ENCODE results near the gene ASAP2. TPM values are rescaled to one million over a fixed set of nuclear protein-coding genes. Genes with fewer than 3 reads are reported as not detected.
A peak's percentile ranks its signal among the peaks of the same experiment; 100 is the strongest.

ASAP2 gene
- total RNA-seq, 1 donor from 2014 or later: 24.3 TPM

- peak overlapping the region; percentile 75 for H3K27ac ChIP-seq
- no peak for ATAC-seq
- H3K9me3 ChIP-seq: no peaks in the 10 kb centered on the region
These were observed 140.3 kb downstream of the ASAP2 start for GRCh38 chr2:9346885-9347284.

GRCh38 chr2:9347411-9347881 lies 140.8 kb downstream of the ASAP2 start:
- DNase-seq: no peak
- no peaks in the 10 kb centered on the region for H3K27me3 ChIP-seq (ENCODE audit: low read depth)
- H3K36me3 ChIP-seq: peaks cover 16% of the 10 kb centered on the region
- H3K9me3 ChIP-seq: no peaks in the 10 kb centered on the region
- peak overlapping the region; percentile 18 for H3K4me3 ChIP-seq
- peaks cover 20% of the 10 kb centered on the region for H3K4me1 ChIP-seq
- TF ChIP-seq, protein P1, sequence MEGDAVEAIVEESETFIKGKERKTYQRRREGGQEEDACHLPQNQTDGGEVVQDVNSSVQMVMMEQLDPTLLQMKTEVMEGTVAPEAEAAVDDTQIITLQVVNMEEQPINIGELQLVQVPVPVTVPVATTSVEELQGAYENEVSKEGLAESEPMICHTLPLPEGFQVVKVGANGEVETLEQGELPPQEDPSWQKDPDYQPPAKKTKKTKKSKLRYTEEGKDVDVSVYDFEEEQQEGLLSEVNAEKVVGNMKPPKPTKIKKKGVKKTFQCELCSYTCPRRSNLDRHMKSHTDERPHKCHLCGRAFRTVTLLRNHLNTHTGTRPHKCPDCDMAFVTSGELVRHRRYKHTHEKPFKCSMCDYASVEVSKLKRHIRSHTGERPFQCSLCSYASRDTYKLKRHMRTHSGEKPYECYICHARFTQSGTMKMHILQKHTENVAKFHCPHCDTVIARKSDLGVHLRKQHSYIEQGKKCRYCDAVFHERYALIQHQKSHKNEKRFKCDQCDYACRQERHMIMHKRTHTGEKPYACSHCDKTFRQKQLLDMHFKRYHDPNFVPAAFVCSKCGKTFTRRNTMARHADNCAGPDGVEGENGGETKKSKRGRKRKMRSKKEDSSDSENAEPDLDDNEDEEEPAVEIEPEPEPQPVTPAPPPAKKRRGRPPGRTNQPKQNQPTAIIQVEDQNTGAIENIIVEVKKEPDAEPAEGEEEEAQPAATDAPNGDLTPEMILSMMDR (IDR thresholded peaks at IDR 0.05): no peak
- peak overlapping the region; percentile 75 for H3K27ac ChIP-seq
- intact Hi-C loops (cut with DNase I): no loop called here
- ATAC-seq: peak; percentile 93 to 96

More at GRCh38 chr2:9346885-9347284, 140.3 kb downstream of the ASAP2 start:
- H3K4me1 ChIP-seq: peaks cover 20% of the 10 kb centered on the region
- intact Hi-C loops (cut with DNase I): no loop called here
- H3K27me3 ChIP-seq (ENCODE audit: low read depth): no peaks in the 10 kb centered on the region
- TF ChIP-seq, protein P1 (IDR thresholded peaks at IDR 0.05): no peak
- no peak for DNase-seq
- H3K36me3 ChIP-seq: peaks cover 21% of the 10 kb centered on the region
- peak overlapping the region; percentile 18 for H3K4me3 ChIP-seq

DNA sequence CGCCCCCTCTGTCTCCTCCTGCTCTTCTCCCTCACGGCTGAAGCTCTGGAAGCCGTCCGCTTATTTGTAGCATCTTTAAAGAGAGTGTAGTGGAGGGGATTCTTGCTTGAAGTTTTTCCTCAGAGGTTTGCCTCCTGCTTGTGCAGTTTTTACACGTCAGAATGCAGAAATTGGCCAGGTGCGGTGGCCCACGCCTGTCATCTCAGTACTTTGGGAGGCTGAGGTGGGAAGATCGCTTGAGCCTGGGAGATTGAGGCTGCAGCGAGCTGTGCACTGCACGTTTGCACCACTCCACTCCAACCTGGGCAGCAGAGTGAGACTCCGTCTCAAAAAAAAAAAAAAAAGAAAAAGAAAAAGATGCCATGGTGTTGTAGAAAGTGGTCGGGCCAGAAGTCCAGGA lies 147.7 kb downstream of the ASAP2 start:
- H3K27ac ChIP-seq: no peak overlapping the region
- intact Hi-C loops (cut with DNase I): no loop called here
- DNase-seq: no peak
- TF ChIP-seq, protein P1 (IDR thresholded peaks at IDR 0.05): no peak
- no peaks in the 10 kb centered on the region for H3K9me3 ChIP-seq
- H3K4me3 ChIP-seq: no peak overlapping the region
- H3K4me1 ChIP-seq: no peaks in the 10 kb centered on the region
- no peak for ATAC-seq
- peaks cover 62% of the 10 kb centered on the region for H3K36me3 ChIP-seq
- no peaks in the 10 kb centered on the region for H3K27me3 ChIP-seq (ENCODE audit: low read depth)

DNA sequence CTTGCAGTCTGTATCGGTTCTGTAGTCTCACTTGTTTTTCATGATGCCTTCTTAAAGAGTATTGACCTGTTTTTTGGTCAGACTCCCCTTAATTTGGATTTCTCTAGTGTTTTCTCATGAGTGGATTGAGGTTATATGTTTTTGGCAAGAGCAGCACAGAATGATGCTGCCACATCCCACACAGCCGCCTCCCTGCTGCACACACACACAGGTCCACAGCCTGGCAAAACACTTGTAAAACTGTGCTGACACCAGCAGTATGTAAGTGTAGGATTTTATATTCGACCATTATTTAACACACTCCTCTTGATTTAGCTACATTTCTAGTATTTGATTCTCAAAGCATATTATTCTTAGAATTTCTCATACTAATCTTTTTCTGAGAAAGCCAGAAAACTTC lies 148.7 kb downstream of the ASAP2 start:
- Histone ChIP-seq H3K9me3 (no peaks in the 10 kb centered on the region), H3K36me3 (peaks cover 72% of the 10 kb centered on the region), H3K27me3 (ENCODE audit: low read depth) (no peaks in the 10 kb centered on the region), H3K4me3 (no peak overlapping the region), H3K27ac (no peak overlapping the region), H3K4me1 (no peaks in the 10 kb centered on the region)
- DNase-seq: no peak
- intact Hi-C loops (cut with DNase I): no loop called here
- TF ChIP-seq, protein P1 (IDR thresholded peaks at IDR 0.05): no peak
- no peak for ATAC-seq

GRCh38 chr2:9355716-9356115 lies 149.1 kb downstream of the ASAP2 start:
- Histone ChIP-seq H3K27ac (no peak overlapping the region), H3K4me1 (no peaks in the 10 kb centered on the region), H3K27me3 (ENCODE audit: low read depth) (no peaks in the 10 kb centered on the region), H3K4me3 (no peak overlapping the region), H3K9me3 (no peaks in the 10 kb centered on the region), H3K36me3 (peaks cover 71% of the 10 kb centered on the region)
- intact Hi-C loops (cut with DNase I): no loop called here
- DNase-seq (no peak), ATAC-seq (no peak)
- TF ChIP-seq, protein P1 (IDR thresholded peaks at IDR 0.05): no peak
